ENCODE measurements around the gene RNF135. TPM values are rescaled to one million over a fixed set of nuclear protein-coding genes. Genes with fewer than 3 reads are reported as not detected.

The RNF135 gene
- total RNA-seq, 1 experiment from 2014 or later = 8.0 TPM

- H2BK15ac ChIP-seq (ENCODE audit: low read depth, low read length) = no peak overlapping the region
- no peak overlapping the region for H3K23ac ChIP-seq (ENCODE audit: insufficient read length, low read depth, low read length)
- H2BK120ac ChIP-seq (ENCODE audit: low read depth, low read length, poor library complexity, severe bottlenecking) = no peak overlapping the region
- no peak overlapping the region for H4K8ac ChIP-seq (replicated peaks; ENCODE audit: insufficient read length, low read depth, low read length)
- H3K4ac ChIP-seq (ENCODE audit: low read depth, low read length) = no peak overlapping the region
- H4K91ac ChIP-seq (ENCODE audit: insufficient read length, low read depth, low read length) = no peak overlapping the region
- no peak overlapping the region for H2AK5ac ChIP-seq (ENCODE audit: insufficient read length, low read length)
- Mint-ChIP-seq H3K4me1 (no peaks in the 10 kb centered on the region), H3K27me3 (ENCODE audit: low read depth) (no peaks in the 10 kb centered on the region; the same call in 1 of the 2 replicates), H3K9me3 (no peaks in the 10 kb centered on the region), H3K27ac (peak overlapping the region in 1 of 3 experiments; percentile 86; a peak in 1 of 7 replicates), H3K36me3 (ENCODE audit: insufficient read depth in 1 of 3, low read depth in 3 of 3) (no peaks in the 10 kb centered on the region), H3K4me3 (no peak overlapping the region)
- H4K5ac ChIP-seq (ENCODE audit: insufficient read length, low read depth, low read length) = no peak overlapping the region
- WGBS (ENCODE audit: extremely low coverage, insufficient read length, low lambda C conversion rate) = no CpG with 5 or more reads among the region's 9 CpGs
- H3K27ac ChIP-seq (ENCODE audit: insufficient read length, low read depth, low read length) = no peak overlapping the region
- H2BK20ac ChIP-seq (ENCODE audit: low read depth, low read length, poor library complexity, severe bottlenecking) = no peak overlapping the region
- no peaks in the 10 kb centered on the region for H3K9me3 ChIP-seq (ENCODE audit: control insufficient read depth, low read depth, low read length)
- TF ChIP-seq CTCF (conservative IDR thresholded peaks at IDR 0.05) = no peak
- no peak overlapping the region for H3K56ac ChIP-seq (ENCODE audit: insufficient read length, low read depth, low read length)
- H3K4me1 ChIP-seq (ENCODE audit: insufficient read depth, low read length) = no peaks in the 10 kb centered on the region
- no peak overlapping the region for H2AFZ ChIP-seq (ENCODE audit: low read length)
- H2BK12ac ChIP-seq (ENCODE audit: insufficient read length, low read depth, low read length) = no peak overlapping the region
- H3T11ph ChIP-seq (ENCODE audit: low read length) = no peak overlapping the region
- no peaks in the 10 kb centered on the region for H4K20me1 ChIP-seq (ENCODE audit: control insufficient read depth, insufficient read depth, insufficient read length)
- H2BK5ac ChIP-seq (ENCODE audit: insufficient read length, low read length) = no peak overlapping the region
- no peak overlapping the region for H3K9ac ChIP-seq (ENCODE audit: extremely low read depth, insufficient read length, low read length)
- H3K4me2 ChIP-seq (ENCODE audit: insufficient read depth, insufficient read length, low read length) = no peak overlapping the region
- no peaks in the 10 kb centered on the region for H3K79me2 ChIP-seq (ENCODE audit: insufficient read depth, low read length)
- no peak overlapping the region for H3K18ac ChIP-seq (ENCODE audit: insufficient read length, low read depth, low read length)
- no peaks in the 10 kb centered on the region for H3K79me1 ChIP-seq (ENCODE audit: insufficient read depth, low read depth, low read length, poor library complexity, severe bottlenecking)
- H3K27me3 ChIP-seq (ENCODE audit: insufficient read depth, low read length) = no peaks in the 10 kb centered on the region
- no peak overlapping the region for H3K14ac ChIP-seq (ENCODE audit: insufficient read depth, low read length)
- H3K23me2 ChIP-seq (ENCODE audit: insufficient read length, low read depth, low read length, poor library complexity, severe bottlenecking) = no peaks in the 10 kb centered on the region
- DNase-seq = no peak
Observed at GRCh38 chr17:30950669-30951399, 20.0 kb upstream of the RNF135 start.
